ENCODE data around the gene WHAMM. TPM values are rescaled to one million over a fixed set of nuclear protein-coding genes. Genes with fewer than 3 reads are reported as not detected.

WHAMM gene
- total RNA-seq, 1 donor from 2014 or later: 9.4 TPM

Other genes starting within 250 kb of the WHAMM start
- gene CPEB1, start 162.3 kb upstream of the WHAMM start, total RNA-seq: 15.4 and 18.5 TPM in 2 replicates
- 7.2 and 11.5 TPM in 2 replicates for gene AP3B2, start 99.8 kb upstream of the WHAMM start, total RNA-seq
- 0.09 TPM in 1 of 2 replicates, not detected in the other for gene FSD2, start 3.6 kb upstream of the WHAMM start, total RNA-seq
- 12.2 and 16.6 TPM in 2 replicates for gene HOMER2, start 143.1 kb downstream of the WHAMM start, total RNA-seq
- 44.4 and 44.7 TPM in 2 replicates for gene RAMAC, start 176.6 kb downstream of the WHAMM start, total RNA-seq
- gene C15orf40, start 202.0 kb downstream of the WHAMM start, total RNA-seq: 15.3 and 18.1 TPM in 2 replicates

Measured in astrocyte (in vitro differentiated cells and primary cell).